ENCODE results near the gene WIPF3.

Gene WIPF3

GRCh38 chr7:29962035-29962434, 155.7 kb downstream of the WIPF3 start:
- DNase-seq (ENCODE audit: low read depth): no peak
- no peak overlapping the region for H3K4me3 ChIP-seq (ENCODE audit: low read depth, low read length)
- no peak for TF ChIP-seq CTCF (IDR thresholded peaks at IDR 0.05; ENCODE audit: insufficient read depth, low read depth, low read length, missing control alignments)

- TF ChIP-seq CTCF (IDR thresholded peaks at IDR 0.05; ENCODE audit: insufficient read depth, low read depth, low read length, missing control alignments): no peak
- no peak overlapping the region for H3K4me3 ChIP-seq (ENCODE audit: low read depth, low read length)
These were observed 158.7 kb downstream of the WIPF3 start for GRCh38 chr7:29965030-29965429.

More at GRCh38 chr7:29965030-29965429, 158.7 kb downstream of the WIPF3 start:
- no peak for DNase-seq (ENCODE audit: low read depth)
